ENCODE results near the gene PFDN1. TPM values are rescaled to one million over a fixed set of nuclear protein-coding genes. Genes with fewer than 3 reads are reported as not detected.

The PFDN1 gene
- total RNA-seq, 6 experiments from 2014 or later: 75.0 to 95.8 (median 89.0) TPM

- Mint-ChIP-seq H3K36me3 (ENCODE audit: low read depth) (peaks cover 18% of the 10 kb centered on the region), H3K4me1 (ENCODE audit: low read depth) (peaks cover 77% of the 10 kb centered on the region), H3K27ac (no peak overlapping the region), H3K4me3 (no peak overlapping the region), H3K27me3 (ENCODE audit: insufficient read depth) (peaks cover 2% of the 10 kb centered on the region; the same call in 1 of the 2 replicates), H3K9me3 (no peaks in the 10 kb centered on the region)
- no peak for TF ChIP-seq CTCF (IDR thresholded peaks at IDR 0.05)
- no peak for DNase-seq
Observed at GRCh38 chr5:140342287-140342686, 39.4 kb upstream of the PFDN1 start.

- H3K4me1 Mint-ChIP-seq (ENCODE audit: low read depth): peaks cover 70% of the 10 kb centered on the region
- H3K27ac Mint-ChIP-seq: no peak overlapping the region
- peaks cover 18% of the 10 kb centered on the region for H3K36me3 Mint-ChIP-seq (ENCODE audit: low read depth)
- peaks cover 2% of the 10 kb centered on the region; the same call in 1 of the 2 replicates for H3K27me3 Mint-ChIP-seq (ENCODE audit: insufficient read depth)
- DNase-seq: no peak
- TF ChIP-seq CTCF (IDR thresholded peaks at IDR 0.05): no peak
- no peaks in the 10 kb centered on the region for H3K9me3 Mint-ChIP-seq
- no peak overlapping the region for H3K4me3 Mint-ChIP-seq
Observed at GRCh38 chr5:140341591-140341990, 38.7 kb upstream of the PFDN1 start.

- H3K9me3 Mint-ChIP-seq: no peaks in the 10 kb centered on the region
- H3K27ac Mint-ChIP-seq: no peak overlapping the region; the same call in 1 of the 2 replicates
- H3K36me3 Mint-ChIP-seq (ENCODE audit: low read depth): peaks cover 18% of the 10 kb centered on the region
- peaks cover 2% of the 10 kb centered on the region; the same call in 1 of the 2 replicates for H3K27me3 Mint-ChIP-seq (ENCODE audit: insufficient read depth)
- H3K4me1 Mint-ChIP-seq (ENCODE audit: low read depth): peaks cover 68% of the 10 kb centered on the region
- no peak for DNase-seq
- H3K4me3 Mint-ChIP-seq: no peak overlapping the region; the same call in 1 of the 2 replicates
- TF ChIP-seq CTCF (IDR thresholded peaks at IDR 0.05): no peak
Observed at GRCh38 chr5:140340605-140341121, 37.8 kb upstream of the PFDN1 start.

GRCh38 chr5:140339636-140340035 lies 36.7 kb upstream of the PFDN1 start:
- Mint-ChIP-seq H3K36me3 (ENCODE audit: low read depth) (peaks cover 18% of the 10 kb centered on the region), H3K27ac (no peak overlapping the region; the same call in 1 of the 2 replicates), H3K4me3 (no peak overlapping the region), H3K27me3 (ENCODE audit: insufficient read depth) (peaks cover 2% of the 10 kb centered on the region; the same call in 1 of the 2 replicates), H3K9me3 (no peaks in the 10 kb centered on the region), H3K4me1 (ENCODE audit: low read depth) (peaks cover 58% of the 10 kb centered on the region)
- TF ChIP-seq CTCF (IDR thresholded peaks at IDR 0.05): no peak
- DNase-seq: no peak

- no peak for DNase-seq
- Mint-ChIP-seq H3K36me3 (ENCODE audit: low read depth) (peaks cover 15% of the 10 kb centered on the region), H3K4me3 (no peak overlapping the region), H3K27ac (peak overlapping the region; percentile 45; the same call in 1 of the 2 replicates), H3K27me3 (ENCODE audit: insufficient read depth) (peaks cover 2% of the 10 kb centered on the region; the same call in 1 of the 2 replicates), H3K9me3 (no peaks in the 10 kb centered on the region), H3K4me1 (ENCODE audit: low read depth) (peaks cover 51% of the 10 kb centered on the region)
- no peak for TF ChIP-seq CTCF (IDR thresholded peaks at IDR 0.05)
Observed at GRCh38 chr5:140338908-140339307, 36.0 kb upstream of the PFDN1 start.
